ENCODE measurements around the gene CNPY1.

Gene CNPY1

DNA sequence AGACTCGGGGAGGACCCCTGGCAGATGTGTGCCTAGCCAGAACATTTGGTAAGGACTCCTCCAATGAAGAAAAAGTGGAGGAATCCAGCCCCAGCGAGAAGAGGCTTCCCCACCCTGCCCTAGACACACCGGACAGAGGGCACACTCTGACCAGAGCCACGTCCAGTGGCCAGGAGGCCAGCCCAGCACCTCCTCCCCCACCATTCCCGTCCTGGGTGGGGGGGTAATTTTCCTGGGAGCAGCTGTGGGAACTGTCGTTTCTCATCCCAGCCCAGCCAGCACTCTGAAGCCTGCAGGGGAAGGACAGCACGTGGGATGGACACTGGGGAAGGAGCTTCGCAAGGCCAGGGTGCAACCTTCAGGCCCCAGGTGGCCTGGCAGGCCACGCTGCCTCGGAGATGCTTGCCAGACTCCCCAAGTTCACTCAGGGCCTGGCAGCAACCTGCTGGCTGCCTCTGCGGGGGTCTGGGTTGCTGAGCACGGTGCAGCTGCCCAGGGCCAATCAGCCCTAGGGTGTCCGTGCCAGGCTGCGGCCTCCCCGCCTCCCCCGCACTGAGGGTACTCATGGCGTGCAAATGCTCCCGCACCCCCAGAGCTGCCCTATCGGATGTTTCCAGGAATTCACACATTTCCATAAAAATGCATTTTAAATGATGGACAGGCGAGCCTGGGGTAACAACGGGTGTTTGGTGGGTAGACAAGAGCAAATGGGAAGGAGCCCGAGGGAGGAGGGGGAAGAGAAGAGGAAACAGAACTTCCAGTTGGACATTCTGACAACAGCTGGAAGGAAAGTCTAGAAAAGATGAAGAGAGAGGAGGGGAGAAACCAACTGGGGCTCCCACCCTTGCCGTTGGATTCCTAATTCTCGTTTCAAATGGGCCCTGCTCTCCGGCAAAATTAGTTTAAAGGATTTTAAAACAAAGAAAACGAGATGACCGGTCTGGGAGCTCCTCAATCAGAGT, 90.3 kb downstream of the CNPY1 start:
- TF ChIP-seq CTCF (conservative IDR thresholded peaks at IDR 0.05) (no peak), ZFX (IDR thresholded peaks at IDR 0.05) (no peak)
- H3K27ac ChIP-seq: no peak overlapping the region; the same call in 1 of the 2 replicates

- H3K27ac ChIP-seq: no peak overlapping the region
- no peak for TF ChIP-seq ZFX (IDR thresholded peaks at IDR 0.05)
Measured at GRCh38 chr7:155455132-155455693, 91.1 kb downstream of the CNPY1 start.

GRCh38 chr7:155454183-155455112, 91.9 kb downstream of the CNPY1 start:
- H3K27ac ChIP-seq: no peak overlapping the region
- no peak for TF ChIP-seq CTCF (conservative IDR thresholded peaks at IDR 0.05)
- TF ChIP-seq ZFX (IDR thresholded peaks at IDR 0.05): no peak

GRCh38 chr7:155453296-155454182, 92.8 kb downstream of the CNPY1 start:
- no peak for TF ChIP-seq ZFX (IDR thresholded peaks at IDR 0.05)
- no peak for TF ChIP-seq CTCF (conservative IDR thresholded peaks at IDR 0.05)
- H3K27ac ChIP-seq: no peak overlapping the region

GRCh38 chr7:155452505-155453295, 93.7 kb downstream of the CNPY1 start:
- TF ChIP-seq CTCF (conservative IDR thresholded peaks at IDR 0.05) (no peak), ZFX (IDR thresholded peaks at IDR 0.05) (no peak)
- no peak overlapping the region for H3K27ac ChIP-seq

GRCh38 chr7:155451840-155452239, 94.5 kb downstream of the CNPY1 start:
- TF ChIP-seq CTCF (conservative IDR thresholded peaks at IDR 0.05): no peak
- no peak for TF ChIP-seq ZFX (IDR thresholded peaks at IDR 0.05)
- H3K27ac ChIP-seq: no peak overlapping the region

All from C4-2B (cell line).